ENCODE results near the gene CD44.

The CD44 gene

DNA sequence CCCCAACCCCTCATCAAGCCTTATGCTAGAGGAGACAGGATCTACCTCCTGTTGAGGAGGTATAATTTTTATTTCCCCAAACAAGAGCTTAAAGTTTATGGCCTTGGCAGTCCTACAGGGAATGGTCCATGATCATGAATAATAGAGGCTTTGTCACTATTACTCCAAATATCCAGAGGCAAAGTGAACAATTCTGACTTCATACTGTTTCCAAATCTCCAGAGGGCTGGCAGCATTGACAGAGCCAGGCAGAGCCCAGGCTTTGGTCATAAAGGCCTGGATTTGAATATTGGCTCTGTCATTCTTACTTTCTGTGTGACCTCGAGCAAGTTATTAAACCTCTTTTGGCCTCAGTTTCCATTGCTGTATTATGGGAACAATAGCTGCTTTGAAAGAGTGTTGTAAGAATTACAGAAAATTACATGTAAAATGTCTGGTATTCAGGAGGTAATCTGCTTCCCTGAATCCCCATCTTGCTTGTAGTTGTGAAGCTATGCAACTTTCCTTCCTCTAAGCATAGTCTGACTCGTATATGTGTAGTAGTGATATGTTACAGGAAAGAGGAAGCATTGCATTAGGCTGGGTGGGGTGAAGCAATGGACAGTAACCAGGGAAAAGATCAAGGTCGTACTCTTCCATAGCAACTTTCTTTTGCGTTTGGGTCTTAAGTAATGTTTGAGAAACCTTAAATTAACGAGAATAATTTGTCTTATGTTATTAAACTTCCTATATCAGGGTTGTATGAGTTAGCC, 88.8 kb downstream of the CD44 start:
- TF ChIP-seq ZNF274 (IDR thresholded peaks at IDR 0.05; ENCODE audit: low read depth, low read length) = no peak

DNA sequence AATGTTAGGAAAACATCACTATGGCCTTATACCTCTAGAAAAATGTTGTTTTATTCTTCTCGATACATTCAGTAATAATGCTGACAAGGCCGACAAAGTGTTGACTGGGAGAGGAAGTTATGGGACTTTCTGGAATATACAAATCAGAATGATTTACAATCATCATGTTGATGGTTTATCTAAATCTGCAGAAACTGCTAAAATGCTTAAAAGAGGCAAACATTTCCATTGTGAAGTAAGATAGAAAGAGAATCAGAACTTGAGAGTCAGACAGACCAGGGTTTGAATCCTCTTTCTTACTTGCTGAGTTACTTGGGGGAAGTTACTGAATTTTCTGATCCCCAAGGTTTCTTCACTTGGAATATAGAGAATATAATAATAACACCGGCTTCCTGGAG, 89.4 kb downstream of the CD44 start:
- TF ChIP-seq ZNF274 (IDR thresholded peaks at IDR 0.05; ENCODE audit: low read depth, low read length) = no peak
- no peak overlapping the region for H3K4me3 ChIP-seq (ENCODE audit: low read length)

More for the DNA sequence above, 88.8 kb downstream of the CD44 start:
- H3K4me3 ChIP-seq (ENCODE audit: low read length) = no peak overlapping the region

DNA sequence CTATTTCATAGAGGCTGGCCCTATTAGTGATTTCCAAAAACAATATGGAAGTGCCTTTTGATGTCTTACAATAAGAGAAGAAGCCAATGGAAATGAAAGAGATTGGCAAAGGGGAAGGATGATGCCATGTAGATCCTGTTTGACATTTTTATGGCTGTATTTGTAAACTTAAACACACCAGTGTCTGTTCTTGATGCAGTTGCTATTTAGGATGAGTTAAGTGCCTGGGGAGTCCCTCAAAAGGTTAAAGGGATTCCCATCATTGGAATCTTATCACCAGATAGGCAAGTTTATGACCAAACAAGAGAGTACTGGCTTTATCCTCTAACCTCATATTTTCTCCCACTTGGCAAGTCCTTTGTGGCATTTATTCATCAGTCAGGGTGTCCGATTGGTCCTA, 91.4 kb downstream of the CD44 start:
- no peak for TF ChIP-seq ZNF274 (IDR thresholded peaks at IDR 0.05; ENCODE audit: low read depth, low read length)
- no peak overlapping the region for H3K4me3 ChIP-seq (ENCODE audit: low read length)

DNA sequence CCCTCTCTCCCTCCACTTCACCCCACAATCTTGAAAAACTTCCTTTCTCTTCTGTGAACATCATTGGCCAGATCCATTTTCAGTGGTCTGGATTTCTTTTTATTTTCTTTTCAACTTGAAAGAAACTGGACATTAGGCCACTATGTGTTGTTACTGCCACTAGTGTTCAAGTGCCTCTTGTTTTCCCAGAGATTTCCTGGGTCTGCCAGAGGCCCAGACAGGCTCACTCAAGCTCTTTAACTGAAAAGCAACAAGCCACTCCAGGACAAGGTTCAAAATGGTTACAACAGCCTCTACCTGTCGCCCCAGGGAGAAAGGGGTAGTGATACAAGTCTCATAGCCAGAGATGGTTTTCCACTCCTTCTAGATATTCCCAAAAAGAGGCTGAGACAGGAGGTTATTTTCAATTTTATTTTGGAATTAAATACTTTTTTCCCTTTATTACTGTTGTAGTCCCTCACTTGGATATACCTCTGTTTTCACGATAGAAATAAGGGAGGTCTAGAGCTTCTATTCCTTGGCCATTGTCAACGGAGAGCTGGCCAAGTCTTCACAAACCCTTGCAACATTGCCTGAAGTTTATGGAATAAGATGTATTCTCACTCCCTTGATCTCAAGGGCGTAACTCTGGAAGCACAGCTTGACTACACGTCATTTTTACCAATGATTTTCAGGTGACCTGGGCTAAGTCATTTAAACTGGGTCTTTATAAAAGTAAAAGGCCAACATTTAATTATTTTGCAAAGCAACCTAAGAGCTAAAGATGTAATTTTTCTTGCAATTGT, 92.3 kb downstream of the CD44 start:
- no peak overlapping the region for H3K4me3 ChIP-seq (ENCODE audit: low read length)
- no peak for TF ChIP-seq ZNF274 (IDR thresholded peaks at IDR 0.05; ENCODE audit: low read depth, low read length)

DNA sequence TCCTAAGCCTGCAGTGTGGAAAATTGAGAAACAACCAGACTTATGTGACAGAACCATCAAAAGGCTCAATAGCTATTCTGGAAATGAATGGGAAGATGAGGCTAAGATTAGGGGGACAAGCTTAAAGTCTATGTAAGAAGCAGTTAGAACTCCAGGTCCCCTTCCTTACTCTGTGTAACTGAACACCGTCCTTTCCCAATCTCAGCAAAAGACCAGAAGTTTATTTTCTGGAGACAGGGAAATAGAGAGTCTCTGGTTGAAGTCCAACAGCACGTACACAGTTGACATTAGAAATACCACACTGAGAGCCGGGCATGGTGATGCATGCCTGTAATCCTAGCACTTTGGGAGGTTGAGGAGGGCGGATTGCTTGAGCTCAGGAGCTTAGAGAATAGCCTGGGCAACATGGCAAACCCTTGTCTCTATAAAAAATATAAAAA, 93.9 kb downstream of the CD44 start:
- H3K4me3 ChIP-seq (ENCODE audit: low read length) = no peak overlapping the region
- no peak for TF ChIP-seq ZNF274 (IDR thresholded peaks at IDR 0.05; ENCODE audit: low read depth, low read length)

DNA sequence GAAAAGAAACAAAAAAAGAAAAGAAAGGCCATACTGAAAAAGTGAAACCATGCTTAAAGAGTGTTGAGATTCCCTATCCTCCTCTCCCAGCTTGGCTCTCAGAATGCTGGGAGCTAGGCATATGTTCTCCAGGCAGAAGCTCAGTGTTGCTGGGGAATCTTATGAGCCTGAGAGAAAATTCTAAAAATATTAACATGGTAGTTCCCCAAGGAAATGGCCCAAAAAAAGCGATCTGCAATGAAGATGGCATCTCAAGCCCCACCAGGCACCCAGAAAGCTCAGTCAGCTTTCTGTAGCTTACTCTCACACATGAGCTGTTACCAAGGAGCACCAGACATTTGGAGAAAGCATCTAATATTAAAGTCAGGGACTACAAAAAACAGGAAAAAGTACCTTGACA, 94.5 kb downstream of the CD44 start:
- no peak overlapping the region for H3K4me3 ChIP-seq (ENCODE audit: low read length)
- TF ChIP-seq ZNF274 (IDR thresholded peaks at IDR 0.05; ENCODE audit: low read depth, low read length) = no peak

DNA sequence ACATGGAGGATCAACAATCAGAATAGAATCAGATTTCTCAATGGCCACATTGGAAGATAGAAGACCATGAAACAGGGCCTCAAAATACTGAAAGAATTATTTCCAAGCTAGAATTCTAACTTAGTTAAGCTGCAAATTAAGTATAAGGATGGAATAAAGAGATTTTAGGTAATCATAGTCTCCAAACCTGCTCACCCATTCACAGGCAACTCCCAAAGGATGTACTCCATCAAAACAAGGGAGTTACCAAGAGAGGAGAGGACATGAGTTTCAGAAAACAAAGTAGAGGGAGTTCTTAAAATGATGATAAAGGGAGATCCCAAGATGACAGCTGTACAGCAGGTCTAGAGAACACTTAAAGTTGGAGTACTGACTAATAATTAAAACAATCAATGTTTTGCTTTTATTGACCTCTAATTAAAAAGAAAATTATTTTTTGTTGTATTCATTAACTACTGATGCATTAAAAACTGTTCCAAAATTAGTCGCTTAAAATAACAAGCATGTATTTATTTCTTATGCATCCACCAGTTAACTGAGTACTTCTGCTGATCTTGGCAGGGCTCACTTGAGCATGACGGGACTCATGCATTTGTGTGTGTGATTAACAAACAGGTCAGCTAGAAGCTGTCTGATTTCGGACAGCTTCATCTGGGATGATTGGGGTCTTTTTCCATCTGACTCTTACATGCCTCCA, 95.6 kb downstream of the CD44 start:
- H3K4me3 ChIP-seq (ENCODE audit: low read length) = no peak overlapping the region
- TF ChIP-seq ZNF274 (IDR thresholded peaks at IDR 0.05; ENCODE audit: low read depth, low read length) = no peak

DNA sequence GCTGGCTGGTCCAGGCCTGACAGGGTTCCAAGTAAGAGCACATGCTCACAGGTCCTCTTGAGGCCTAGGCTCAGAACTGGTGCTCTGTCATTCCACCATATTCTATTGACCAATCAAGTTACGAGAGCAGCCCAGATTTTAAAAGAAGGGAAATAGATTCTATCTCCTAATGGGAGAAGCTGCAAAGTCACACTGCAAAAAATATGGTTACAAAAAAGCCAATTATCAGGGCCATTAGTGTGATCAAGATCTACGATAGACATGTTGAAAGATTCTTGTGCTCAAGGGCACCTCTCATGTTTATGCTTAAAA, 96.1 kb downstream of the CD44 start:
- no peak overlapping the region for H3K4me3 ChIP-seq (ENCODE audit: low read length)
- no peak for TF ChIP-seq ZNF274 (IDR thresholded peaks at IDR 0.05; ENCODE audit: low read depth, low read length)

DNA sequence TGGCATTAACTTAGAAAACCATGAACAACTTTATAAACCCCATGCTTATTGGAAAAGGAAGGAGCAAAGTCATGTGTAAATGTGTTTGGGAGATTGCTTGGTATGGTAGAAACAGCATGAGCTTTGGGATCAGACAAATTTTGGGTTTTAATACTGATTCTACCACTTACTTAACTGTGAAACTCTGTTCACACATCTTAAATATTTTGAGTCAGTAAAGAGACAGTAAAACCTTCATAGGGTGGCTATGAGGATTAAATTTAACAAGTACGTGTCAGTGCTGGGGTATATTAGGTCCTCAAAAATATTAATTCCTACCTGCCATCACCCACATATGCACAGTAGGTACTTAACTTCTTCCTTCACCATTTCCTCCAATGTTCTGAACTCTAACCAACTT, 96.5 kb downstream of the CD44 start:
- TF ChIP-seq ZNF274 (IDR thresholded peaks at IDR 0.05; ENCODE audit: low read depth, low read length) = no peak
- no peak overlapping the region for H3K4me3 ChIP-seq (ENCODE audit: low read length)

DNA sequence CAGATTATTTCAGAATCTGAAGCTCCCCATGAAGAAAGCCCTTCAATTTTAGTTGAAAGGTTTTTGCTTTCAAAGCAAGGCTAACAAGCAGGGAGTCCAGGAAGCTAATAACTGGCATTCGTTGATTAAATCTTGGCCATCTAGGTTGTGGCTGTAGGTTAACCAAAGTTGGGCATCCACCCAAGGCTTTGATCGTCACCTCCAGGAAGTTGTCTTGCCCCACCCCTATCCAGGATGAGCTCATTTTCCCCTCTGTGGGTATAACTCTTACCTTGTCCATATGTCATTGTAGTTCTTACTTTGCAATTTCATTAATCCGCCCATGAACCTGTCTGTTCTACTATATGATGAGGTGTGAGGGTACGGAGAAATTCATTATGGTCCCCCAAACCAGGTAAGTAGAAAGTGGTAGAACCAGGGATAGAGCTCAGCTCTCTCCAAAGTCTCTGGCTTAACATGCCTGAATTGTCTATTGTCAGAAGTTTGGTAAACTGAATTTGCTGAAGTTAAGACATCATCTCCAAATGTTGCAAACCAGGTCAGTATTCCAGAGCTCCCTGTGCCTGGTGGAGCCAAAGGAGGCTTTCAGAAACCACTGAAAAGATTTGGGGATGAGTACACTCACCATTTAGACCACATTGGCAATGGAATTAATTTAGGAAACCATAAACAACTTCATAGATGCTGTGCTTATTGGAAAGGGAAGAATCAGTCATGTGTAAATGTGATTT, 97.1 kb downstream of the CD44 start:
- H3K4me3 ChIP-seq (ENCODE audit: low read length) = no peak overlapping the region
- no peak for TF ChIP-seq ZNF274 (IDR thresholded peaks at IDR 0.05; ENCODE audit: low read depth, low read length)

DNA sequence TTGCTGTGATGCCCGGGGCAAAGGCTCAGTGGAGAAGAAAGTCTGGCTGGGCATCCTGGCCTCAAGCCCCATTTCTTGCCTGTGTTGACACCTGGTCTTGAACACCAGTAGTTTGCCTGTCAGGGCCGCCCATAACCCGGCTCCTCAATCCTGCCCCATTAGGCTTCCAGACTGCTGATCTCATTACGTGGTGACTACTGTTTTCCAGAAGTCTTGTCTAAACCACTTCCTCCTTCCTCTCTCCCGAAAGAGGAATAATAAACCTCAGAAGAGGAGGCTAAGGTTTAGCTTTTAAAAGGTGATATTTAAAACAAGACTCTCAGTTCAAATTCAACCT, 97.7 kb downstream of the CD44 start:
- TF ChIP-seq ZNF274 (IDR thresholded peaks at IDR 0.05; ENCODE audit: low read depth, low read length) = no peak
- H3K4me3 ChIP-seq (ENCODE audit: low read length) = no peak overlapping the region

DNA sequence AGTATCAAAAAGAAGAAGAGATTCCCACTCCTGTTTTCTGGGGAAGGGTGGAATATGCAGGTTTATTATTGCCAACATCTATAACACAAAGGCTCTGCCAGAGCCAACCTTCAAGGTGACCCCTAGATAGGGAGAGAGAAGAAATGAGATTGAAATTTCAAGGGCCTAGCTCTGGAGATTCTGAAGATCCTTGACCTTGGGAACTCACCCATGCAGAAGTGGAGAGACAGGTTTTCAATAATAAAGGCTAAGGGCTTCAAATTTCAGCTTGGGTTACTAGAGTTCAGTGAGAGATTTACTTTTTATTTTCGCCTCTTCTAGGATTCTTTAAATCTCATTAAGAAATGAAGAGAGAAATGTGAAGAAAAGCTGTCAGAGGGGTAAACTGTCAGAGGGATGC, 98.4 kb downstream of the CD44 start:
- no peak overlapping the region for H3K4me3 ChIP-seq (ENCODE audit: low read length)
- no peak for TF ChIP-seq ZNF274 (IDR thresholded peaks at IDR 0.05; ENCODE audit: low read depth, low read length)

DNA sequence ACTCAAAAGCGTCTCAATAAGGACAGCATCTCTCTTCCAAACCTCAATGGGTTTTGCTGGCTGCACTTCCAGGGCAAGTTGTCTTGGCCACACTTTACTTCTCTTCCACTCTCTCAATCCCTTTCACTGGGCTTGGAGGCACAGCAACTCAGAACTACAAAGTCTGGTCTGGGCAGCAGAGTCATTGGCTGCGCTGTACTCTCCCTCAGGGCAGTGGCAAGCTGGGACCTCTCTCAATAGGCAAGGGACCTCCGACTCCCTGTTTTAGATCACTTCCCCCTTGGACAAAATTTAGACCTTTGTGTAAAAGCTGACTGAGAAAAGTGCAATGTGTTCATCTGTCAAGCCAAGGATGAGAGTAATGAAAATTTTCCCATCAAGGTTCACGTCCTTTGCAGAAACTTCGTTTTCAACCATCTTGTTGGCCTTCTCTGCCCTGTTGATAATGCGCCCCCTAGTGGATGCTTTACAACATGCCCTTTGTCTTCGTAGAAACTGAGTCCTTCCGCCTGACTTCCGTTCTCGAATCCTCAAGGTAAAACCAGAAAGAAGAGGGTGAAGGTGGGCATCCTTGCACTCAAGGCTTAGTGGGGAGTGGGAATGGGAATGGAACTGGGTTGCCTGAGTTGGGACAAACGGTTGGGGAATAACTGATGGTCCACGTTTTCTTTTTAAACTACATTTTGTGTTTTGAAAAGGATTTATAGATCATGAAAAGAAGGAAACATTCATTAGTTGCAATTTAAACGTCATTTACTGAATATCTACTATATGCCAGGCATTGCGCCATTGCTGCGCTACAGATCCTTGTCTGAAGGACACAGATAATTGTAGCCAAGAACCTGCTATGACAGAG, 99.1 kb downstream of the CD44 start:
- no peak for TF ChIP-seq ZNF274 (IDR thresholded peaks at IDR 0.05; ENCODE audit: low read depth, low read length)
- H3K4me3 ChIP-seq (ENCODE audit: low read length) = no peak overlapping the region
